Pancreas (tissue), 10 donors: Measurements from ENCODE around the gene SLC6A4. TPM values are rescaled to one million over a fixed set of nuclear protein-coding genes. Genes with fewer than 3 reads are reported as not detected.
A peak's percentile ranks its signal among the peaks of the same experiment; 100 is the strongest.

Source experiments
- ATAC-seq, 4 donors: fragments of 200-7000 bp; cut with Tn5 transposase; one replicate each; pipeline versions ENCODE4 v1.8.0 to v1.9.1; 2020; ENCODE audit warnings: mild to moderate bottlenecking in 4 of 4, moderate library complexity in 4 of 4
- DNase-seq, 6 donors: peaks; one replicate each; pipeline ENCODE4 v3.0.0-alpha.2; 2020
- FAIRE-seq: peaks from 2 replicates; lab custom pipeline; 2012; peaks lifted over from hg19 to GRCh38; lab: Jason Lieb, UNC
- H3K27ac ChIP-seq, 4 donors: fragments of 200-600 bp; sonication (generic); 1 replicate in 3 of 4; 2 replicates in 1 of 4; pipeline versions ENCODE4 v1.5.0 to v1.8.0; 2020
- H3K27me3 ChIP-seq, 4 donors: fragments of 200-600 bp; one replicate each; pipeline ENCODE4 v1.8.0; 2021
- H3K36me3 ChIP-seq, 3 donors: fragments of 200-600 bp; sonication (generic) in 1 of 3; one replicate each; pipeline versions ENCODE4 v1.5.0 to v1.8.0; 2020 to 2021
- H3K4me1 ChIP-seq, 3 donors: fragments of 200-600 bp; one replicate each; pipeline ENCODE4 v1.8.0; 2021
- H3K4me3 ChIP-seq, 4 donors: fragments of 200-600 bp; sonication (generic) in 2 of 4; one replicate each; pipeline versions ENCODE4 v1.5.0 to v1.8.0; 2020 to 2021
- H3K9me3 ChIP-seq, 4 donors: fragments of 200-600 bp; one replicate each; pipeline ENCODE4 v1.8.0; 2021
- WGBS, 2 donors: extraction: QIAGEN DNeasy Blood & Tissue Kit; methylation state at CpG; one replicate each; pipeline ENCODE4 v1.1.7; 2013; 5-methylcytosine and 5-hydroxymethylcytosine counted together
- intact Hi-C, 3 donors: fragments of 100-400 bp; cut with DNase I; formaldehyde crosslinking; loops; one replicate each; pipeline versions ENCODE4 v1.11.1 to v1.14.2; 2022
- polyA plus RNA-seq, 2 donors: library from polyadenylated mRNA; stranded (reverse); fragments of 200-250 nt; gene quantifications; one replicate each; pipeline ENCODE4 v1.2.3, GENCODE V29; 2013
- total RNA-seq, 6 donors: library from RNA; stranded (reverse); fragmentation: NEBNext Ultra II Directional in 4 of 6; extraction: Animal tissue kit (Norgen Biotek cat#: 25700) in 4 of 6; gene quantifications; one replicate each; pipeline versions ENCODE4 v1.2.1 to v1.2.4, GENCODE V29; 2021 to 2023
- TF ChIP-seq, protein P1 (sequence below), 4 donors: fragments of 200-600 bp; sonication (generic) in 3 of 4; IDR thresholded peaks; one replicate each; pipeline versions ENCODE4 v1.5.0 to v1.8.0; 2021; ENCODE audit warnings: antibody characterized with exemption in 4 of 4
- donor health status: healthy with polysubstance abuse.
- donor health status: DM: no; HTN: no; CAD: no; lungs with moderate emphysema.
- donor health status: DM: no; HTN: no; CAD: no.
- donor health status: control.
- donor health status: control.
- donor health status: Bipolar disorder and iron deficiency.
- donor health status: DM: yes; HTN: yes; CAD: no.
- donor health status: DM: no; HTN: no; CAD: no.
- donor health status: DM: no; HTN: no; CAD: no.
- donor health status: DM: yes; HTN: yes; CAD: no.

Gene SLC6A4
- total and polyA plus RNA-seq, 8 donors = 0.42 to 3.1 (median 0.87) TPM

GRCh38 chr17:30176855-30177254, 58.6 kb downstream of the SLC6A4 start:
- intact Hi-C loops = no loop called here
- Histone ChIP-seq H3K4me1 (peaks cover 0 to 3% (median 0%) of the 10 kb centered on the region in 3 donors), H3K36me3 (peaks cover 0 to 31% (median 0%) of the 10 kb centered on the region in 3 donors), H3K4me3 (no peak overlapping the region), H3K27me3 (no peaks in the 10 kb centered on the region), H3K27ac (no peak overlapping the region), H3K9me3 (no peaks in the 10 kb centered on the region)
- FAIRE-seq = no peak
- WGBS, 2 donors = 93 to 94% methylated on average over 5 of the region's 5 CpGs
- DNase-seq = no peak
- TF ChIP-seq, protein P1, sequence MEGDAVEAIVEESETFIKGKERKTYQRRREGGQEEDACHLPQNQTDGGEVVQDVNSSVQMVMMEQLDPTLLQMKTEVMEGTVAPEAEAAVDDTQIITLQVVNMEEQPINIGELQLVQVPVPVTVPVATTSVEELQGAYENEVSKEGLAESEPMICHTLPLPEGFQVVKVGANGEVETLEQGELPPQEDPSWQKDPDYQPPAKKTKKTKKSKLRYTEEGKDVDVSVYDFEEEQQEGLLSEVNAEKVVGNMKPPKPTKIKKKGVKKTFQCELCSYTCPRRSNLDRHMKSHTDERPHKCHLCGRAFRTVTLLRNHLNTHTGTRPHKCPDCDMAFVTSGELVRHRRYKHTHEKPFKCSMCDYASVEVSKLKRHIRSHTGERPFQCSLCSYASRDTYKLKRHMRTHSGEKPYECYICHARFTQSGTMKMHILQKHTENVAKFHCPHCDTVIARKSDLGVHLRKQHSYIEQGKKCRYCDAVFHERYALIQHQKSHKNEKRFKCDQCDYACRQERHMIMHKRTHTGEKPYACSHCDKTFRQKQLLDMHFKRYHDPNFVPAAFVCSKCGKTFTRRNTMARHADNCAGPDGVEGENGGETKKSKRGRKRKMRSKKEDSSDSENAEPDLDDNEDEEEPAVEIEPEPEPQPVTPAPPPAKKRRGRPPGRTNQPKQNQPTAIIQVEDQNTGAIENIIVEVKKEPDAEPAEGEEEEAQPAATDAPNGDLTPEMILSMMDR (IDR thresholded peaks at IDR 0.05) = no peak
- ATAC-seq = no peak

GRCh38 chr17:30174556-30174955, 60.9 kb downstream of the SLC6A4 start:
- Histone ChIP-seq H3K4me3 (no peak overlapping the region), H3K27me3 (no peaks in the 10 kb centered on the region), H3K36me3 (peaks cover 0 to 19% (median 0%) of the 10 kb centered on the region in 3 donors), H3K27ac (no peak overlapping the region), H3K4me1 (peaks cover 0 to 6% (median 4%) of the 10 kb centered on the region in 3 donors), H3K9me3 (no peaks in the 10 kb centered on the region)
- FAIRE-seq (no peak), ATAC-seq (no peak), DNase-seq (no peak)
- TF ChIP-seq, protein P1 (IDR thresholded peaks at IDR 0.05) = no peak
- WGBS, 2 donors = 93 to 95% methylated on average over 1 of the region's 1 CpG
- intact Hi-C loops = no loop called here

DNA sequence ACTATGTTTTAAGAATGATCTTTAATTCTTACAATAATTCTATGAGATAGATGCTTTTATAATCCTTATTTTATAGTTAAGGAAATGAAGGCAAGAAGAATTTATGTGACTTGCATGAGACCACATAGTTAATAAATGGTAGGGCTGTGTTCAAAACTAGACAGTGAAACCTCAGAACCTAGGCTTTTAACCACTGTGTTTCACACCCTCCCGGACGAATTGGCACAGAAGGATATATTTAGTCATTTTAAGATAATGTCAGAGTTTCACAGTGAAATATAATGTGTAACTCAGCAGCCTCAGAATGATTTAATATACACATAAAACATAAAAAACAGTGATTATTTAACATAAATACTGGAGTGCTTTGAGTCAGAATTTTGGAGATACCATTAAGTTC, 61.8 kb downstream of the SLC6A4 start:
- Histone ChIP-seq H3K4me3 (no peak overlapping the region), H3K36me3 (peaks cover 0 to 12% (median 0%) of the 10 kb centered on the region in 3 donors), H3K9me3 (no peaks in the 10 kb centered on the region), H3K4me1 (peaks cover 0 to 6% (median 5%) of the 10 kb centered on the region in 3 donors), H3K27ac (no peak overlapping the region), H3K27me3 (no peaks in the 10 kb centered on the region)
- TF ChIP-seq, protein P1 (IDR thresholded peaks at IDR 0.05) = no peak
- no peak for FAIRE-seq
- no peak for ATAC-seq
- intact Hi-C loops = no loop called here
- WGBS, 2 donors = 40 to 41% methylated on average over 2 of the region's 2 CpGs
- DNase-seq = no peak

GRCh38 chr17:30172560-30172959, 62.9 kb downstream of the SLC6A4 start:
- no peaks in the 10 kb centered on the region for H3K27me3 ChIP-seq
- ATAC-seq (no peak), DNase-seq (no peak), FAIRE-seq (no peak)
- H3K4me3 ChIP-seq = no peak overlapping the region
- 99 to 100% methylated on average over 1 of the region's 1 CpG for WGBS, 2 donors
- no peak overlapping the region for H3K27ac ChIP-seq
- peaks cover 0 to 12% (median 0%) of the 10 kb centered on the region in 3 donors for H3K36me3 ChIP-seq
- intact Hi-C loops = no loop called here
- H3K4me1 ChIP-seq = peaks cover 0 to 5% (median 4%) of the 10 kb centered on the region in 3 donors
- H3K9me3 ChIP-seq = no peaks in the 10 kb centered on the region
- TF ChIP-seq, protein P1 (IDR thresholded peaks at IDR 0.05) = no peak

GRCh38 chr17:30170415-30170987, 65.0 kb downstream of the SLC6A4 start:
- Histone ChIP-seq H3K27me3 (no peaks in the 10 kb centered on the region), H3K9me3 (no peaks in the 10 kb centered on the region), H3K27ac (no peak overlapping the region), H3K4me1 (peaks cover 0 to 5% (median 4%) of the 10 kb centered on the region in 3 donors), H3K4me3 (no peak overlapping the region), H3K36me3 (peaks cover 0 to 4% (median 0%) of the 10 kb centered on the region in 3 donors)
- TF ChIP-seq, protein P1 (IDR thresholded peaks at IDR 0.05) = no peak
- ATAC-seq (peak in 3 of 4 donors; percentile 28 to 46 (median 46)), FAIRE-seq (no peak), DNase-seq (no peak)
- intact Hi-C loops = no loop called here
